ENCODE results near the gene TUBA4A.
"Not testable (repeated sequence)": the region's sequence is repeated elsewhere in the genome, so short reads cannot be mapped to it uniquely, and the experiment has no call there.

The TUBA4A gene

DNA sequence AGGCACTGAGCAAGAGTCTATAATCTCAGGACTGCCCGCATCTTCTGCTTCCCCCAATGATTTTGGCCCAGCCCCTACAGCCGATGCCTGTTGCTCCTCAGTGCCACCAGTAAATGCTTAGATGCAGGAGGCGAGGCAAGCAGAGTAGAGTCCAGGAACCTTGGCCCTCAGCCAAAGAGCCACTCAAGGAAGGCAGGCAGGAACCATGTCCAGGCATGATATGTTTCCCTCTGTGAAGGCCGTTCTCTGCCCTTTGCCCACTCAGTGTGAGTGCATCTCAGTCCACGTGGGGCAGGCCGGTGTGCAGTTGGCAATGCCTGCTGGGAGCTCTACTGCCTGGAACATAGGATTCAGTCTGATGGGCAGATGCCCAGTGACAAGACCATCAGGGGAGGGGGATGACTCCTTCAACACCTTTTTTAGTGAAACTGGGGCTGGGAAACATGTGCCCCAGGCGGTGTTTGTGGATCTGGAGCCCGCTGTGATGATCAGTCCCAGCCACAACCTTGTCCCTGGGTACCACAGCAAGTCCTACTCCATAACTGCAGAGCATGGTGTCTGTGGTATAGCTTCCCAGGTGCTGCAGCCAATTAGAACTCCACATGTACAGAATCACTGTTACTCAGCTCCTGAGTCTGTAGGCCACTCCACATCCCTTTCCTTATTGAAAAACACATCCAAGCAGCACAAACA is 15.8 kb upstream of the TUBA4A start:
- DNase-seq (ENCODE audit: low read depth in 3 of 3, low spot score in 1 of 3), result no peak

DNA sequence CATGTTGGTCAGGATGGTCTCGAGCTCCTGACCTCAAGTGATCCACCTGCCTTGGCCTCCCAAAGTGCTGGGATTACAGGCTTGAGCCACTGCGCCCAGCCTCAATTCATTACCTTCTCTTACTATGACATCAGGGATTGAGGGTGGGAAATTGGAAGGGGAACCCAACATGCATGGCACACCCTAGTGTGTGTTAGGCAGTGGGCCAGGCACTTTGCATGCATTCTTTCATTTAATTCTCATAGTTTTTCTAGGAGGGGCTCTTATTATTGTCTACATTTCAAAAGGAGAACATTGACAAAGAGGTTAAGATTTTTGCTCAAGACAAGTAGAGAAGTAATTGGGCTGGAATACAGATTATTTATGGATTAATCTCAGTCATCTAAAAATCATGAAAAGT is 14.6 kb upstream of the TUBA4A start:
- DNase-seq (ENCODE audit: low read depth in 3 of 3, low spot score in 1 of 3), result no peak

DNA sequence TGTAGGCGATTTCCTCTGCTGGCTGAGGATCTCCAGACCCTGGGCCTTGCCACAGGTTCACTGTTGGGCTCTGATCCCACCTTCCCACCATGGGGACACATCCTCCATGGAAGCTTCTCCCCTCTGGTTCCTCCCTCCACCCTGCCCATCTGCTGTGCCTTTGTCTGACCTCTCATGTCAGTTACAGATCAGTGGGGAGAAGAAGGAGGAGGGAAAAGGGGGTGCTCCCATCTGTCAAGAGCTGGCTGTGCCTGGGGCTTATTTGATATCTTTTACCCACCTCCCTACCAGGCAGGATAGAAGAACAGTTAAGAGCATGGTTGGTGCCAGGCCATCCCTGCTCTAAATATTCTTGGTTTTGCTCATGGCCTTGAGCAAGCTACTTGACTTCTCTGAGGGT is 13.2 kb upstream of the TUBA4A start:
- DNase-seq (ENCODE audit: low read depth in 3 of 3, low spot score in 1 of 3), result no peak

DNA sequence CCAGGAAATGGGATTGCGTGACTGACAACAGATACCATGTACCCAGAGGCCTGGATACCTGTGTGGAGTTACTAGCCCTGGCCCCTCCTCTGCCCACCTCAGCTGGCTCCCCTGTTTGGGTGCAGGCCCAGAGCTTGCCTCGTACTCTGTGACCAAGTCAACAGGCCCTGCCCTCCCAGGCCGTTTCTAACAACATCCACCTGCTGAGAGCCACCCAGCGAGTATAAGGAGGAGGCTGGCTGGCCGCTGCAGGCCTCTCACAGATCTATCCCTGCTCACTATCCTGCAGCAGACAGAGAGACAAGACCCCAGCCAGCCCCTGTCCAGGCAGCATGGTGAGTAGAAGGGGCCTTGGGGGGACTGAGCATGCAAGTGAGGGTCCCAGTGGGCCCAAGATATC is 12.5 kb upstream of the TUBA4A start:
- no peak for DNase-seq (ENCODE audit: low read depth in 3 of 3, low spot score in 1 of 3)

- no peak for DNase-seq (ENCODE audit: low read depth in 3 of 3, low spot score in 1 of 3)
These were observed 7.5 kb upstream of the TUBA4A start for GRCh38 chr2:219261024-219261855.

DNA sequence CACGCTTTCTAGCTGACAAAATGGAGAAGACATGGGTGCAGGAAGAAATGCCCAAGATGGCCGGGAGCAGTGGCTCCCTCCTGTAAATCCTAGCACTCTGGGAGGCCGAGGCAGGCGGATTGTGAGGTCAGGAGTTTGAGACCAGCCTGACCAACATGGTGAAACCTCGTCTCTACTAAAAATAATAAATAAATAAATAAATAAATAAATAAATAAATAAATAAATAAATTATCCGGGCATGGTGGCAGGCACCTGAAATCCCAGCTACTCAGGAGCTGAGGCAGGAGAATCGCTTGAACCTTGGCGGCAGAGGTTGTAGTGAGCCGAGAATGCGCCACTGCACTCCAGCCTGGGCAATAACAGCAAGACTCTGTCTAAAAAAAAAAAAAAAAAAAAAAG is 5.2 kb upstream of the TUBA4A start:
- DNase-seq (ENCODE audit: low read depth in 3 of 3, low spot score in 1 of 3), result not testable (repeated sequence)

DNA sequence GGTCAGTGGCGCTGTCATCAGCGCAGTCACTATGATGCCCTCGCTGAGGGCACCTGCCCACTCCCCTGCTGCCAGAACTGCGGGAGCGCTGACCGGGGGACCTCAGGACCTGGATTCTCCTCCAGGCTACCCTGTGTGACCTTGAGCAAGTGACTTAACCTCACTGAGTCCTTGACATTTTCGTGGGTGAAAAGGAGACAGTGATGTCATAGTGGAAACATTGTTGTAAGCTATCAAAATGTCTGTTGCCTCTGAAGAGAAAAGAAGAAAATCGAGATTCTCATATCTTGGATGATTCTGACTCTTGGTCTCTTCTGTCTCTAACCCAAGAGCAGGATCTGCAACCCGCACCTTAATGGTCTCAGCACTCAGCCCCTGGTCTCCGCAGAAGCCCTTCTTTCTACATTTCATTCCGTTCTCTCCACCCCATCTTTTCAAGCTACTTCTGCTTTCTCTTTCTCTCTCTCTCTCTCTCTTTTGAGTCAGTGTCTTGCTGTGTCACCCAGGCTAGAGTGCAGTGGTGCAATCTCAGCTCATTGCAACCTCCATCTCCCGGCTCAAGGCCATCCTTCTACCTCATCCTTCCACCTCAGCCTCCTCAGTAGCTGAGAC is 978 bp upstream of the TUBA4A start:
- peak in 2 of 3 donors; percentile 12 to 18 for DNase-seq (ENCODE audit: low read depth in 3 of 3, low spot score in 1 of 3)

DNA sequence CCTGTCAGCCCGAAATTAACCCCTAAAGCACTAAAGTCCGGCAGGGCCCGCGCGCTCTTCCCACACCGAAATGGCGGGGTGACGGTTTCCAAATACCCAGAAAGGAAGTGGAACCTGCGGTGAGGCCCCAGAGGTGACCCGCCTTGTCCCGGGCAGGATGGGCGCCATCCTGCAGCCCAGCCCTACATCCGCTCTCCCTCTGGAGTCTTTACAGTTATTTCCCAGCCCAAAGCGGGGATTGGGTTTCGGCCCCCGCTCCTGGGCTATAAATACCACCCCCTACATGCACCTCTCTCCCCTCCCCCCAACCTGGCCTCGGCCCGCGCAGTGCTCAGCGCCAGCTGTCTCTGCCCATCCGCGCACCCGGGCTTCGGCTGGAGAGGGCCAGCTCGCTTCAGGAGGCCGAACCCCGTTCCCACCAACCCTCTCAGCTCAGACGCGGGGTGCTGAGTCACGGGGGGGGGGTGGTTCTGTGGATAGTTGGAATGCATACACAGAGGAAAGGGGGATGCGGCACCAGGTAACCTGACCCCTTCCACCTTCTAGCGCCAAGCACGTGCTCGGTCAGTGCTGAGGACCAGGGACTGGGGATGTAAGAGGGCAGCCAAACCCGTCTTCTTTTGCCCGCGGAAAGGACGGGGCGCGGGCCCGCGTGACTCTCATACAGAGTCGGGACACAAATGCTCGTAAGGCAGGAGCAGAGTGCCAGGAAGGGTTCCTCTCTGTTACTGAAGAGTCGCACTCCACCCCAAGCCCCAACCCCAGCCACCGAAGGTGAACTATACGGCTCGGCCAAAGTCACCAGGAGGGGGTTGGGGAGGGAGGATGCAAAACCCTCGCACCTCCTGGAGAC is 592 bp downstream of the TUBA4A start, which contains the start of gene TUBA4B:
Gene TUBA4B, plus strand, starts transcription at position 344 of the 853 bp plus-strand sequence. Its CDS starts 165 bp downstream, at position 509.
- DNase-seq (ENCODE audit: low read depth in 3 of 3, low spot score in 1 of 3), result no peak

DNA sequence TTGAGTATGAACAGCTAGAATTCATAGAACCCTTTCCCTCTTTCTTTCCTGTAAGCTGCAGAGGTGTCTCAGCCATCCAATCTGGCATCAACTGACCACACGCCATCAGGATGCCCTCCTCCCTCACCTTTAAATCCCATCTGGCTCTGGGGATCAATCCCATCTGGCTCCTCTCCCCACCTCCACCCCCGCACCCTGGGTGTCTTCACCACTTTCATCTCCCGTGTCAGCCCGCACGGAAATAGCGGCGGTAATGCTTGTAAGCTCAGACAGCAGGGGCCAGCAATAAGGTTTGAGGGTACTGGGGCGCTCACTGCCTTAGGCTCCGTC is 1.2 kb downstream of the TUBA4A start:
- no peak for DNase-seq (ENCODE audit: low read depth in 3 of 3, low spot score in 1 of 3)

- DNase-seq (ENCODE audit: low read depth in 3 of 3, low spot score in 1 of 3), result no peak
These were observed 1.6 kb downstream of the TUBA4A start for GRCh38 chr2:219252084-219252483.

DNA sequence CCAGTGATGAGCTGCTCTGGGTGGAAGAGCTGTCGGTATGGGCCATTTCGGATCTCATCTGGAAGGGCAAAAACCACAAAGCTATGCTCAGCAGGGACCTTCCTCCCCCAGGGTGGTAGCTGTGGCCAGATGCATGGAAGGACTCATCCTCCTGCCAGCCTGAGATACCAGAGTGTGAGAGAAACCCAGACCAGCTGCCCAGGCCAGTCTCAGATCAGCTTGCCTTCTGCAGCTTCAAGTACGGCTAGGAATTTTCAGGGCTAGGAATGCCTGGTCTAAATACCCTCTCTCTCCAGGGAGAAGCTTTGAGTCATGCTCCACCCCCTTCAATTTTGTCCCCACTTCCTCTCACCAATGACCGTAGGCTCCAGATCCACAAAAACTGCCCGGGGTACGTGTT is 2.1 kb downstream of the TUBA4A start:
- DNase-seq (ENCODE audit: low read depth in 3 of 3, low spot score in 1 of 3), result no peak

GRCh38 chr2:219250049-219250781 is 3.5 kb downstream of the TUBA4A start:
- DNase-seq (ENCODE audit: low read depth in 3 of 3, low spot score in 1 of 3), result no peak

DNA sequence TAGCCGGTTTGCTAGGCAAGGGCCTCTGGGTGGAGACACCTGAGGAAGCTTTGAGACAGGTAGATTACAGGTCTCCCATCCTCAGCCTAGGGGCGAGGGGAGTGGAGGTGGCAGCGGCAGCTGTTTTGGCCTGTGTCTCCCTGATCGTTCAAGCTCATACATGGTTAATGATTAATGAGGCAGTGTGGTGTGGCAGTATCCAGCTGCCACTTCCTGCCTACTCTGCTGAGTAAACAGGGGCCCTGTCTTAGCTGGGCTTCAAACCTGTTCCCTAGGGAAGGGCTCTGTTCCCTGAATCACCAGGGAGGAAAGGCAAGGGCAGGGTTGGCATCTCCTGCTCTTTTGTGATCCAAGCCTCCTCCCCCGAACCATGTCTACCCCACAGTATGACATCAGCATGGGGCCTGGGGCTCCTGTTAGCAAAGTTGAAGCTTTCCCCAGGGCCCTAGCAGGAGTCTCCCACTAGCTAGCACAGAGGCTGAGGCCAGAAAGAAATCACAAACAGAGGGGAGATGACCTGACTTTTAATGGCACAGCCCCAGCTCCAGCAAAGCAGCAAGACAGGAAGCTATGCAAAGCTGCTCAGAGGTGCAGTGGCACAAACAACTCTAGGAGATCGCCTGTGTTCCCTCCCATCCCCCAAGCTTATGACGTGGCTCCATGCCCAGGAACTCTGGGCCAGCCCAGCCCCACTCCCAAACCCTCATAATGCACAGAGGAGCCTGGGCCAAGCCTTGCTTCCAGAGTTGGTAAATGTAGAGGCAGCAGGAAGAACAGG is 4.3 kb downstream of the TUBA4A start:
- DNase-seq (ENCODE audit: low read depth in 3 of 3, low spot score in 1 of 3), result peak in 1 of 3 donors; percentile 24

DNA sequence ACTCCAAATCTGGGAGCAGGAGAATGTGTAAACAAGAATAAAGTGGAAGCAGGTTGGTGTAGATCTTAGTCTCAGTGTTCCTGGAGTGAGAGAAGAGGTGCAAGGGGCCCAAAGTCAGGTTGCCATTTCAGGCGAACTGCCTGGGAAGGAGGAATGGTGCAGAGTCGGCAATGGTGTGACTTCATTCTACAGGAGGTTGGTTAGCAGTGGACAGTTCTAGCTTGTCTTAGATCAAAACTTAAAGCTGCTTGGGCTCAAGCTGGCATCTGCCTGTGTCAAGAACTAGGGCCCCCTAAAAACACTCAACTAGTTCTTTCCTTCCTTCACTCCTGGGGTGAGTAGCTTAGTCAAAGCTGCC is 4.9 kb downstream of the TUBA4A start:
- DNase-seq (ENCODE audit: low read depth in 3 of 3, low spot score in 1 of 3), result no peak

- peak in 1 of 3 donors; percentile 33 for DNase-seq (ENCODE audit: low read depth in 3 of 3, low spot score in 1 of 3)
These were observed 5.8 kb downstream of the TUBA4A start for GRCh38 chr2:219247678-219248642.

- no peak for DNase-seq (ENCODE audit: low read depth in 3 of 3, low spot score in 1 of 3)
These were observed 7.2 kb downstream of the TUBA4A start for GRCh38 chr2:219246559-219246958.

DNA sequence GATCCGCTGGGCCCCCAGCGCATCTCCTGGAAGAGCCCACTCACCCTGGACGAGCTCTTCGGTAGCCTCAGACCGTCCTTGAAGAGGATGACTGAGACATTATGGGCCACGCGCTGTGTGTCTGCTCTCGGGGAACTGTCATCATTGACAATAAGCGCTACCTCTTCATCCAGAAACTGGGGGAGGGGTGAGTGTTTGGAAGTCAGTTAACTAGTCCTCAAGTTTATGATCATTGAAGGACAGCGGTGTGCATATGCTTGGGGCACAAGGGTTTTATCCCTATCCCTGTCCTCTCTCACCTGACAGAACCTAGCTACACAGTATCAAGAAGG is 7.9 kb downstream of the TUBA4A start:
- no peak for DNase-seq (ENCODE audit: low read depth in 3 of 3, low spot score in 1 of 3)

DNA sequence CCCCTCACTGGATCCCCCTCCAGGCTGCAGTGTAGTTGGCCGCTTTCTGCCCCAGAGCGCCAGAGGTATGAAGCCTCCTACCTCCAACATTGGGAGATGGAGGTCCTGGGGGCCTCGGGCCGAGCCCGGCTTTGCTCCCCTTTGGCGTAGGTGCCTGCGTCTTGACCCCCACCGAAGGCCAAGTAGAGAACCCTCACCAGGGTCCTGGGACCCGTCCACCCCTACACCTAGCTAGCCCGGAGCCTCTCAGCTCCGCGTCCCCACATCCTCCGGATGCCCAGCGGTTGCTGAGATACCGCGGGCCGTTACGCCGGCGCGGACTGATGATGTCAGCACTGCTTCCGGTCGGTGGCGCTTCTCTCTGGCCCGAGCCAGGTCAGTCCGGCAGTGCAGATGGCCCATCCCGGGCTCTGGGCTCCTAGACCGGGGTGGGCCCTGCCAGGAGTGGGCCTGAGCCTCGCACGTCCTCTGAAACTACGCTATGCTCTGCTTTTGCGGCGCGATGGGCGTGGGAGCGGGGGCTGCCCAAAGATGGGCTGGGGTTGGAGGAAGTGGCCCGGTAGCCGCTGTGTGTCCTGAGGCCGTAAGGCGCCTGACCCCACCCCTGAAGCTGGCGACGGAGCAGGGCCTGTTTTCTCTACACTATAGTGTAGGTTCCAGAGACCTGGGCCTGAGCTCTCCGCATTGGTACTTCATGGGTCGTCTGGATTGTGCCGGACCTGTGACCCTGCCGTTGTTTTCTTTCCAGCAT is 8.4 kb downstream of the TUBA4A start, which contains the start of the genes GLB1L and STK16:
Gene GLB1L, minus strand, starts transcription at position 297 of the 751 bp plus-strand sequence. CDS start 1,871 bp downstream, outside the sequence.
Gene STK16, plus strand, starts transcription at position 332 of the 751 bp plus-strand sequence. CDS start 521 bp downstream, outside the sequence.
- DNase-seq (ENCODE audit: low read depth in 3 of 3, low spot score in 1 of 3), result peak; percentile 68 to 85 (median 70)
